ENCODE measurements around the gene SLC23A3.

DNA sequence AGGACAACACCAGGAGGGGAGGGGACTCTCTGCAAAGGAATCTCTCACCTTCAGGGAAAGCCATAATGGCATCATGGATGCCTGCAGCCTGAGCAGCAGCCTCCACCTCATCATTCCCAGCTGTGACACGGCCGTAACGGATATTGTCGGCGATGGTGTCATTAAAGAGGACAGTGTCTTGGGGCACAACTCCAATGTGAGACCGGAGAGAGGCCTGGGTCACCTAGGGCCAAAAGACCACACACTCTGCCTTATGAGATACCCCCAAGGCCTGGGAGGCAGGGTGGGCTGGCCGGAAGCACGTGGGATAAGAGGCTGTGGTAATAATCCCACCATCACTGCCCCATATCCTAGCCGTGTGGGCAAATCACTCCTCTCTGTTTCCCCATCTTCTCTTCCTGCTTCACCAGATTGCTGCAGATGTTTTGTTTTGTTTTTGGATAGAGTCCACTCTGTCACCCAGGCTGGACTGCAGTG is 41.1 kb upstream of the SLC23A3 start:
- TF ChIP-seq CTCF (conservative IDR thresholded peaks at IDR 0.05; ENCODE audit: low read depth, low read length) (no peak), EZH2phosphoT487 (IDR thresholded peaks at IDR 0.05; ENCODE audit: borderline replicate concordance, low read length) (no peak), EZH2 (IDR thresholded peaks at IDR 0.05; ENCODE audit: low read length, unreplicated experiment) (no peak)
